Spleen (tissue), 11 donors: ENCODE results near the gene TOP3B. TPM values are rescaled to one million over a fixed set of nuclear protein-coding genes. Genes with fewer than 3 reads are reported as not detected.
A peak's percentile ranks its signal among the peaks of the same experiment; 100 is the strongest.

Experiments
- DNase-seq: peaks from one replicate; pipeline ENCODE4 v3.0.0-alpha.2; 2020
- H3K27ac ChIP-seq, 8 donors: fragments of 200-600 bp; sonication (generic) in 7 of 8; 1 replicate in 4 of 8; 2 replicates in 4 of 8; pipeline versions ENCODE4 v1.5.0 to v1.8.0; 2016 to 2021; ENCODE audit warnings: inconsistent platforms in 4 of 8, mild to moderate bottlenecking in 4 of 8, moderate library complexity in 1 of 8
- H3K27me3 ChIP-seq, 7 donors: fragments of 200-600 bp; sonication (generic) in 6 of 7; replicated peaks in 1 of 7; 1 replicate in 4 of 7; 2 replicates in 3 of 7; pipeline versions ENCODE4 v1.5.0 to v1.8.0; 2016 to 2021; ENCODE audit warnings: inconsistent platforms in 3 of 7, mild to moderate bottlenecking in 1 of 7
- H3K36me3 ChIP-seq, 6 donors: fragments of 200-600 bp; sonication (generic) in 5 of 6; 1 replicate in 4 of 6; 2 replicates in 2 of 6; pipeline versions ENCODE4 v1.5.0 to v1.8.0; 2016 to 2021; ENCODE audit warnings: inconsistent platforms in 2 of 6
- H3K4me1 ChIP-seq, 6 donors: fragments of 200-600 bp; sonication (generic) in 5 of 6; 1 replicate in 3 of 6; 2 replicates in 3 of 6; pipeline versions ENCODE4 v1.5.0 to v1.8.0; 2016 to 2021; ENCODE audit warnings: inconsistent platforms in 3 of 6
- H3K4me3 ChIP-seq, 8 donors: fragments of 200-600 bp; sonication (generic) in 7 of 8; 1 replicate in 4 of 8; 2 replicates in 4 of 8; pipeline versions ENCODE4 v1.5.0 to v1.8.0; 2016 to 2021; ENCODE audit warnings: inconsistent platforms in 4 of 8, mild to moderate bottlenecking in 4 of 8, moderate library complexity in 2 of 8
- H3K9me3 ChIP-seq, 8 donors: fragments of 200-600 bp; sonication (generic) in 7 of 8; 1 replicate in 4 of 8; 2 replicates in 4 of 8; pipeline versions ENCODE4 v1.5.0 to v1.8.0; 2016 to 2021; ENCODE audit warnings: inconsistent platforms in 4 of 8
- CTCF ChIP-seq, 11 experiments: fragments of 200-600 bp in 7 of 11; fragments of 450-650 bp in 4 of 11; sonication (generic) in 4 of 11; IDR thresholded peaks in 8 of 11; conservative IDR thresholded peaks in 3 of 11; 1 replicate in 7 of 11; 2 replicates in 4 of 11; pipeline versions ENCODE4 v1.4.0 to v1.8.0; 2016 to 2021; ENCODE audit warnings: antibody characterized with exemption in 11 of 11, inconsistent platforms in 4 of 11, mild to moderate bottlenecking in 1 of 11
- POLR2A ChIP-seq, 3 donors: fragments of 450-650 bp; IDR thresholded peaks; one replicate each; pipeline ENCODE4 v1.5.1; 2017; ENCODE audit warnings: antibody characterized with exemption in 3 of 3, mild to moderate bottlenecking in 1 of 3
- POLR2AphosphoS5 ChIP-seq, 3 donors: sonication (generic); formaldehyde crosslinking; IDR thresholded peaks; one replicate each; pipeline ENCODE4 v1.5.1; 2017; ENCODE audit warnings: antibody characterized with exemption in 3 of 3
- WGBS, 5 donors: extraction: QIAGEN DNeasy Blood & Tissue Kit in 3 of 5; methylation state at CpG; one replicate each; pipeline versions ENCODE4 v1.1.5 to v1.1.7; 2013 to 2018; 5-methylcytosine and 5-hydroxymethylcytosine counted together
- intact Hi-C: fragments of 100-400 bp; cut with DNase I; formaldehyde crosslinking; loops from one replicate; pipeline ENCODE4 v1.15.0; 2023; ENCODE audit warnings: low total_unique reads
- polyA plus RNA-seq, 3 donors: library from polyadenylated mRNA; stranded (reverse); fragments of 200-250 nt; gene quantifications; one replicate each; pipeline ENCODE4 v1.2.1, GENCODE V29; 2013
- total RNA-seq, 7 donors: library from RNA; depleted of rRNA in 3 of 7; stranded (reverse); fragments of >200 nt in 3 of 7; fragmentation: NEBNext Ultra II Directional in 4 of 7; extraction: Animal tissue kit (Norgen Biotek cat#: 25700) in 4 of 7; gene quantifications; one replicate each; pipeline versions ENCODE4 v1.1.0 to v1.2.1, GENCODE V29; 2016 to 2021
- donor health status: healthy with polysubstance abuse.
- donor health status: DM: no; HTN: no; CAD: no; lungs with moderate emphysema.
- donor health status: DM: no; HTN: no; CAD: no.
- donor health status: Bipolar disorder and iron deficiency.
- donor health status: healthy.
- donor health status: DM: no; HTN: no; CAD: no.
- donor health status: DM: yes; HTN: yes; CAD: no.

TOP3B gene
- total and polyA plus RNA-seq, 10 donors = 12.6 to 66.4 (median 46.7) TPM

- intact Hi-C loops = loop anchor here (5.0 kb wide), 1 partner anchor 241 kb away; no protein-coding TSS in a partner anchor
Measured at GRCh38 chr22:21952586-21953571, 29.7 kb downstream of the TOP3B start, which contains the start of gene PPM1F. TSS of gene PPM1F (minus strand) at chr22:21952848. CDS start at chr22:21946048, 6,800 bp downstream.

GRCh38 chr22:21951931-21952465, 30.6 kb downstream of the TOP3B start:
- intact Hi-C loops = loop anchor here (5.0 kb wide), 1 partner anchor 240 kb away; no protein-coding TSS in a partner anchor
- peak; percentile 91 for DNase-seq
- Histone ChIP-seq H3K4me1 (peaks cover 19 to 61% (median 54%) of the 10 kb centered on the region in 6 donors), H3K9me3 (no peaks in the 10 kb centered on the region), H3K27me3 (no peaks in the 10 kb centered on the region), H3K36me3 (no peaks in the 10 kb centered on the region), H3K27ac (peak overlapping the region; percentile 42 to 95 (median 88)), H3K4me3 (peak overlapping the region; percentile 40 to 84 (median 68))
- WGBS, 5 donors = 4 to 7% (median 5%) methylated on average over 12 to 29 of the region's 29 CpGs
- TF ChIP-seq POLR2A (IDR thresholded peaks at IDR 0.05) = no peak
- no peak for TF ChIP-seq POLR2AphosphoS5 (IDR thresholded peaks at IDR 0.05)
- TF ChIP-seq CTCF (IDR thresholded peaks at IDR 0.05 in 8 of 11, conservative IDR thresholded peaks at IDR 0.05 in 3 of 11) = no peak

More at GRCh38 chr22:21952586-21953571, 29.7 kb downstream of the TOP3B start, which contains the start of gene PPM1F:
- Histone ChIP-seq H3K27me3 (no peaks in the 10 kb centered on the region), H3K9me3 (no peaks in the 10 kb centered on the region), H3K27ac (peak within 1 kb of the TSS; percentile 42 to 95 (median 88)), H3K4me1 (peaks cover 19 to 52% (median 45%) of the 10 kb centered on the region in 6 donors), H3K4me3 (peak within 1 kb of the TSS; percentile 40 to 84 (median 68)), H3K36me3 (peaks cover 0 to 3% (median 0%) of the 10 kb centered on the region in 6 donors)
- TF ChIP-seq POLR2AphosphoS5 (IDR thresholded peaks at IDR 0.05) = peak; percentile 56 to 81 (median 71)
- no peak for TF ChIP-seq POLR2A (IDR thresholded peaks at IDR 0.05)
- TF ChIP-seq CTCF (IDR thresholded peaks at IDR 0.05 in 8 of 11, conservative IDR thresholded peaks at IDR 0.05 in 3 of 11) = peak; percentile 52 to 96 (median 93)
- 11 to 20% (median 13%) methylated on average over 31 to 58 of the region's 58 CpGs for WGBS, 5 donors
- DNase-seq = peak; percentile 98

GRCh38 chr22:21951062-21951461, 31.5 kb downstream of the TOP3B start:
- Histone ChIP-seq H3K4me1 (peaks cover 21 to 70% (median 59%) of the 10 kb centered on the region in 6 donors), H3K4me3 (peak overlapping the region in 4 of 8 donors; percentile 74 to 84 (median 74)), H3K27ac (peak overlapping the region in 7 of 8 donors; percentile 61 to 95 (median 92)), H3K36me3 (peaks cover 0 to 3% (median 1%) of the 10 kb centered on the region in 6 donors), H3K27me3 (no peaks in the 10 kb centered on the region), H3K9me3 (no peaks in the 10 kb centered on the region)
- intact Hi-C loops = loop anchor here (5.0 kb wide), 1 partner anchor 239 kb away; no protein-coding TSS in a partner anchor
- TF ChIP-seq POLR2AphosphoS5 (IDR thresholded peaks at IDR 0.05) (no peak), CTCF (IDR thresholded peaks at IDR 0.05 in 8 of 11, conservative IDR thresholded peaks at IDR 0.05 in 3 of 11) (no peak), POLR2A (IDR thresholded peaks at IDR 0.05) (no peak)
- DNase-seq = peak; percentile 64
- 65 to 88% (median 85%) methylated on average over 7 of the region's 7 CpGs for WGBS, 5 donors
